ENCODE measurements around the gene DAO.

The DAO gene

DNA sequence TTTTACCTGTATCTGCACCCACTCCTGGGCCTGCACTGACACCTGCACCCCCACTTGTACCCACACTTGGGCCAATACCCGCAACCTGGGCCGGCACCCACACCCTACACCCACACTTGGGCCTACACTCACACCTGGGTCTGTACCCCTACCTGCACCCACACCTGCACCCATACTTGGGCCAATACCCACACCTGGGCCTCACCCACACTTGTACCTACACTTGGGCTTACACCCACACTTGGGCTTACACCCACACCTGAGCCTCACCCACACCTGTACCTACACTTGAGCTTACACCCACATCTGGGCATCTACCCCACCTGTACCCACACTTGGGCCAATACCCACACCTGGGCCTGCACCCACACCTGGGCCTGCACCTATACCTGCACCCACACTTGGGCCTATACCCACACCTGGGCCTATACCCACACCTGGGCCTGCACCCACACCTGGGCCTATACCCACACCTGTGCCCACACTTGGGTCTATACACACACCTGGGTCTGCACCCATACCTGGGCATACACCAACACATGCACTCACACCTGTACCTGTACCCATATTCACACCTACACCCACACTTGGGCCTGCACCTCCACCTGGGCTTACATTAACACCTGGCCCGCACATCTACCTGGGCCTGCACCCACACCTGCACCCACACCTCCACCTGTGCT is 39.2 kb downstream of the DAO start:
- no peaks in the 10 kb centered on the region for H3K4me1 ChIP-seq (ENCODE audit: control insufficient read depth, insufficient read depth, low read length)
- no peaks in the 10 kb centered on the region for H3K36me3 ChIP-seq (ENCODE audit: control insufficient read depth in 2 of 2, insufficient read depth in 2 of 2, low read length in 2 of 2)
- H3K27me3 ChIP-seq (ENCODE audit: control insufficient read depth in 1 of 2, insufficient read depth in 2 of 2, low read length in 2 of 2): no peaks in the 10 kb centered on the region
- no peak overlapping the region for H3K4me3 ChIP-seq (ENCODE audit: low read length in 2 of 2)
- H3K9me3 ChIP-seq (ENCODE audit: control insufficient read depth in 2 of 2, low read length in 2 of 2): peaks cover 8 to 12% of the 10 kb centered on the region in 2 donors
- H3K9ac ChIP-seq (ENCODE audit: low read length in 2 of 2): no peak overlapping the region
- no peak overlapping the region for H3K27ac ChIP-seq (ENCODE audit: low read length)

DNA sequence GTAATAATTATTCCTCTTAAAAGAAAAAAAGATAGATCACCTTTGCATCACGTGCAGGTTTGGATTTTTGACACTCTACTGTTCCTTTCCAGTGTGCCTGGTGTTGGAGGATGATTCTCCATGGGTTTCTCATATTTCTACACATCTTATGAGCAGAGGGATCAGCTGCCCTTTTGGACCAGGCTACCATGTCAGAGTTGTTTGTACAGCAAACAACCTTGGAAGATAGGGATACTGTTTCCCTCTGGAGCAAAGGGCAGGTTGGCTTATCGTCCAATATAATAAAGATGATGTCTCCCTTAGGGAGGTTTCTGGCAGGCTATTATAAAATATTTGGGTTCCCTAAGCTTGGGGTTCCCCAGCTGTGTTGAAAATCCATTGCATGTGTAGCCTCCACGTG is 42.1 kb downstream of the DAO start:
- Histone ChIP-seq H3K9me3 (ENCODE audit: control insufficient read depth in 2 of 2, low read length in 2 of 2) (peaks cover 8 to 12% of the 10 kb centered on the region in 2 donors), H3K27me3 (ENCODE audit: control insufficient read depth in 1 of 2, insufficient read depth in 2 of 2, low read length in 2 of 2) (no peaks in the 10 kb centered on the region), H3K9ac (ENCODE audit: low read length in 2 of 2) (no peak overlapping the region), H3K4me1 (ENCODE audit: control insufficient read depth, insufficient read depth, low read length) (no peaks in the 10 kb centered on the region), H3K27ac (ENCODE audit: low read length) (no peak overlapping the region), H3K36me3 (ENCODE audit: control insufficient read depth in 2 of 2, insufficient read depth in 2 of 2, low read length in 2 of 2) (no peaks in the 10 kb centered on the region), H3K4me3 (ENCODE audit: low read length in 2 of 2) (no peak overlapping the region)

DNA sequence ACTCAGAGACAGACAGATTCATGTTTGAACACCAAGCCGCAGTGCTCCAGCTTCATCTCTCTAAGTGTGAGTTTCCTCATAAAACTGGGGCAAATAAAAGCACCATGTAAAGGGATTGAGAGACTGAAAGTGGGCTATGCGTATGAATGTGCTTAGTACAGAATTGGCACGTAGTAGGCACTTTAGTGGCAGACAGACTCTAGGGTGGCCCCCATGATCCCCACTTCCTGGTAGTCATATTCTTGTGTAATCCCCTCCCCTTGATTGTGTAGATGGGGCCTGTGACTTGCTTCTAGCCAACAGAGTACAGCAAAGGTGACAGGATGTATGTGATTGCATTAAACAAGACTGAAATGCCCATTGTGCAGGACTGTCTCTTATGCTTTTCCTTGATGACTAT is 43.0 kb downstream of the DAO start:
- Histone ChIP-seq H3K9ac (ENCODE audit: low read length in 2 of 2) (no peak overlapping the region), H3K4me3 (ENCODE audit: low read length in 2 of 2) (no peak overlapping the region), H3K27me3 (ENCODE audit: control insufficient read depth in 1 of 2, insufficient read depth in 2 of 2, low read length in 2 of 2) (no peaks in the 10 kb centered on the region), H3K4me1 (ENCODE audit: control insufficient read depth, insufficient read depth, low read length) (no peaks in the 10 kb centered on the region), H3K36me3 (ENCODE audit: control insufficient read depth in 2 of 2, insufficient read depth in 2 of 2, low read length in 2 of 2) (no peaks in the 10 kb centered on the region), H3K9me3 (ENCODE audit: control insufficient read depth in 2 of 2, low read length in 2 of 2) (peaks cover 8 to 12% of the 10 kb centered on the region in 2 donors), H3K27ac (ENCODE audit: low read length) (no peak overlapping the region)

DNA sequence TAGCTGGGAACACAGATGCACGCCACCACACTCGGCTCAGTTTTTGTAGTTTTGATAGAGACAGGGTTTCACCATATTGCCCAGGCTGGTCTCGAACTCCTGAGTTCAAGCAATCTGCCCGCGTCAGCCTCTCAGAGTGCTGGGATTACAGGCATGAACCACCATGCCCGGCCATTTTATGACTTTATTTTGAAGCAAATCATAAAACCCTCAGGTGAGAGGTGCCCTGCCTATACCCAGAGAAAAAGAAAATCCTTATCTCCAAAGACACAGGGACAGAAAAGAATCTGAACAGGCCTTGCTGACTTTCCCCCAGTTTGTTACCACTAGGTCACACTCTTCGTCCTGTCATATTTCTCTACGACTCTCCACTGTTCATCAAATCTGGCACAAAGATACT is 48.8 kb downstream of the DAO start:
- no peaks in the 10 kb centered on the region for H3K4me1 ChIP-seq (ENCODE audit: control insufficient read depth, insufficient read depth, low read length)
- H3K4me3 ChIP-seq (ENCODE audit: low read length in 2 of 2): no peak overlapping the region
- H3K9ac ChIP-seq (ENCODE audit: low read length in 2 of 2): no peak overlapping the region

DNA sequence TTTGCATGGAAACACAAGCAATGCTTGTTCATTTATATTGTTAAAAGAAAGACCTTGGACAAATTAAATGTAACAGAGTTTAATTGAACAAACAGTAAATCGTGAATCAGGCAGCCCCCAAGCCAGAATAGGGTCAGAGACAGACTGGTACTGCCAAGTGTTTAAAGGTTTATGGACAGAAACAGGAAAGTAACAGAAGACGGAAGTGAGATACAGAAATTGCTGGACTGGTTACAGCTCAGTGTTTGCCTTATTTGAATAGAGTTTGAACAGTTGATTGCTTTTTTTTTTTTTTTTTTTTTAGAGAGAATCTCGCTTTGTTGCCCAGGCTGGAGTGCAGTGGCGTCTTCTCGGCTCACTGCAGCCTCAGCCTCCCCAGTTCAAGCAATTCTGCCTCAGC is 50.3 kb downstream of the DAO start:
- Histone ChIP-seq H3K4me1 (ENCODE audit: control insufficient read depth, insufficient read depth, low read length) (no peaks in the 10 kb centered on the region), H3K27me3 (ENCODE audit: control insufficient read depth in 1 of 2, insufficient read depth in 2 of 2, low read length in 2 of 2) (no peaks in the 10 kb centered on the region), H3K9ac (ENCODE audit: low read length in 2 of 2) (no peak overlapping the region), H3K36me3 (ENCODE audit: control insufficient read depth in 2 of 2, insufficient read depth in 2 of 2, low read length in 2 of 2) (no peaks in the 10 kb centered on the region), H3K4me3 (ENCODE audit: low read length in 2 of 2) (no peak overlapping the region), H3K9me3 (ENCODE audit: control insufficient read depth in 2 of 2, low read length in 2 of 2) (no peaks in the 10 kb centered on the region), H3K27ac (ENCODE audit: low read length) (no peak overlapping the region)

More for the DNA sequence above, 48.8 kb downstream of the DAO start:
- Histone ChIP-seq H3K27ac (ENCODE audit: low read length) (no peak overlapping the region), H3K36me3 (ENCODE audit: control insufficient read depth in 2 of 2, insufficient read depth in 2 of 2, low read length in 2 of 2) (no peaks in the 10 kb centered on the region), H3K9me3 (ENCODE audit: control insufficient read depth in 2 of 2, low read length in 2 of 2) (no peaks in the 10 kb centered on the region), H3K27me3 (ENCODE audit: control insufficient read depth in 1 of 2, insufficient read depth in 2 of 2, low read length in 2 of 2) (no peaks in the 10 kb centered on the region)

DNA sequence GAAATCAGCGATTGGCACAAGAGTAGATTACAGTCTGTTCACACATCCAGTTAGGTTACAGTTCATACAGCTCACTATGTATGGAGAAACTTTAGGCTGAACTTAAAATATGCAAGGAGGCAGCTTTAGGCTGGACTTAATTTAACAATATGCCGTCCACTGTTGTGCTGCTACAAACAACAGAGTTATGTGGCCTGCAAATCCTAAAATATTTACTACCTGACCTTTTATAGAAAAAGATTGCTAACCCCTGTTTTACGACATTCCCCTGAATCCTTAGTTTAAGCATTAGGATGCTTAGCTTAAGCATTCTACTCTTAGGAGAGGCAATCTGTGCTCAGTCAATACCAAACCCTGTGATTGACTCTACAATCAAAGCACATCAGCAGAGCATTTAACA is 50.9 kb downstream of the DAO start:
- H3K4me3 ChIP-seq (ENCODE audit: low read length in 2 of 2): no peak overlapping the region
- no peak overlapping the region for H3K27ac ChIP-seq (ENCODE audit: low read length)
- H3K4me1 ChIP-seq (ENCODE audit: control insufficient read depth, insufficient read depth, low read length): no peaks in the 10 kb centered on the region
- H3K9me3 ChIP-seq (ENCODE audit: control insufficient read depth in 2 of 2, low read length in 2 of 2): no peaks in the 10 kb centered on the region
- H3K36me3 ChIP-seq (ENCODE audit: control insufficient read depth in 2 of 2, insufficient read depth in 2 of 2, low read length in 2 of 2): no peaks in the 10 kb centered on the region
- H3K9ac ChIP-seq (ENCODE audit: low read length in 2 of 2): no peak overlapping the region
- no peaks in the 10 kb centered on the region for H3K27me3 ChIP-seq (ENCODE audit: control insufficient read depth in 1 of 2, insufficient read depth in 2 of 2, low read length in 2 of 2)

DNA sequence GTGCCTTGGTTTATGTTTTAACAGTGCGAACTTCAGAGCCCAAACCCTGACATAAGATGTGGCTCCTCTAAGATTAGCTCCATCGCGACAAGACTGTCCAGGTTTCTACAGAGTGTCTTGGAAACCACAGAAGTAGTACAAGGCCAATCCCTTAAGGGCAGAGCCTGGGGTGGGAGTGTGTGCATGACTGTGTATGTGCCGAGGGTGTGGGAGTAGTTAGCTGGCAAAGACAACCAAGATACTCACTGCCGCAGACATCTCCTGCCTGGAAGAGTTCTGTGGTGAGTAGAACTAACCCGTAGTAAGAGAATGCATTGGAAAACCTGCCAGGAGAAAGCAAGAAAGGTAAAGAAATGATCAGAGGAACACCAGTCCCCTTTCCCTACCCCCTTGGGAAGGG is 54.1 kb downstream of the DAO start:
- H3K9ac ChIP-seq (ENCODE audit: low read length in 2 of 2): no peak overlapping the region
- H3K27me3 ChIP-seq (ENCODE audit: control insufficient read depth in 1 of 2, insufficient read depth in 2 of 2, low read length in 2 of 2): peaks cover 0 to 2% of the 10 kb centered on the region in 2 donors
- H3K4me1 ChIP-seq (ENCODE audit: control insufficient read depth, insufficient read depth, low read length): no peaks in the 10 kb centered on the region
- H3K9me3 ChIP-seq (ENCODE audit: control insufficient read depth in 2 of 2, low read length in 2 of 2): no peaks in the 10 kb centered on the region
- no peak overlapping the region for H3K27ac ChIP-seq (ENCODE audit: low read length)
- no peak overlapping the region for H3K4me3 ChIP-seq (ENCODE audit: low read length in 2 of 2)
- H3K36me3 ChIP-seq (ENCODE audit: control insufficient read depth in 2 of 2, insufficient read depth in 2 of 2, low read length in 2 of 2): no peaks in the 10 kb centered on the region

DNA sequence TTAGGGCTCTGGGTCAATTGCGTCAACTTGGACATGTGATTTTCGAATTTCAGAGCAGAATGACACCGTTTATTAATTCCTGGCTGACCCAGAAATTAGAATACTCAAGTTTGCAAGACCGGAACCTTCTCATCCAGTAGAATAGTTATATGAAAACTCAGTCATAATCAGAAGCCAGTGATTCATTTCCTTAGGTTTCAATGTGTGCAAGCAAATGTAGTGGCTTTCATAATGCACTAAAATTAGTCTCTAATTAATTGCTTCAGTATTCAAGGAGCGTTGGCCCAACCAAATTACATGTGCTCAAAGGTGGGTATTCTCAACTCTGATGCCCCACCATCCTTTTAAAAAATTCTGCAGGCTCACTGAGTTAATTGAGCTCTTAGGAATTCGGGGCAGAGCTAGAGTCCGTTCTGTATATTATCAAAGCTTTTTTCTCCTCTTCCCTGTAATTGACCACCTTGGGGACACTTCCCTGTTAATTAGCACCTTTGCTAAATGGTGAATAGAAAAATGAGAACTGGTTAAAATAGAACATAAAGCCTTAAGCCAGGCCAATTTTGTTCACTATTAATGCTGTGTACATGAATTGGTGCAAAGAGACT is 55.4 kb downstream of the DAO start:
- Histone ChIP-seq H3K9ac (ENCODE audit: low read length in 2 of 2) (no peak overlapping the region), H3K27me3 (ENCODE audit: control insufficient read depth in 1 of 2, insufficient read depth in 2 of 2, low read length in 2 of 2) (peaks cover 0 to 2% of the 10 kb centered on the region in 2 donors), H3K9me3 (ENCODE audit: control insufficient read depth in 2 of 2, low read length in 2 of 2) (no peaks in the 10 kb centered on the region), H3K36me3 (ENCODE audit: control insufficient read depth in 2 of 2, insufficient read depth in 2 of 2, low read length in 2 of 2) (no peaks in the 10 kb centered on the region), H3K27ac (ENCODE audit: low read length) (no peak overlapping the region), H3K4me3 (ENCODE audit: low read length in 2 of 2) (no peak overlapping the region), H3K4me1 (ENCODE audit: control insufficient read depth, insufficient read depth, low read length) (no peaks in the 10 kb centered on the region)

DNA sequence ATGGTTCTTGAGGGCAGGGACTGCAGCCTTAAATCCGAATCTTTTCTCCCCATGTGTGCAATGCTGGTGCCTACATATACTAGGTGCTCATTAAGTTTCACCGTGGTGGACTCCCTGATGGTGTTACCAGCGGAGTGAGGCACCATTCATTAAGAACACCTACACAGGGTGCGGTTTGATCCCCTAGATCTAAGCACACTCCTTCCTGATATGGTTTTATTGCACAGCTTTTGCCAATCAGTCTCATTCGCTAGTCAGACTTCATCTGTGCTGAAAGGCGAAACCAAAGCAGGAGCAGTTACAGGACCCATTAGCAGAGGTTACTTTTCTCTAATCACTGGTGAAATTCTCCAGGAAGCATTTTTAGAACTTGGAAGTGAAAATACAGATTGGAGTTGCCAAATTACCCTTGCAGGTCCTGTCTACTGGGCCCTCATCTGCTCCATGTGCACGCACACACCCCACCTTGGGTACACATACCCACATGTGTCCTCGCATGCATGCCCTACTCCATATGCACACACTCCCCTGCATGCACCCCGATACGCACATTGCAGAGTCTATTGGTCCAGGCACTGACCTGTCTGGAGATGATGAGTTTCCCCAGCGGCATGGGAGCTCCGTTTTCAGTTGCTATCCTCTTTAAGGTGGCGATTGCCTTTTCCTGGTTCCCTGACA is 58.5 kb downstream of the DAO start:
- Histone ChIP-seq H3K27ac (ENCODE audit: low read length) (no peak overlapping the region), H3K4me1 (ENCODE audit: control insufficient read depth, insufficient read depth, low read length) (no peaks in the 10 kb centered on the region), H3K9me3 (ENCODE audit: control insufficient read depth in 2 of 2, low read length in 2 of 2) (no peaks in the 10 kb centered on the region), H3K36me3 (ENCODE audit: control insufficient read depth in 2 of 2, insufficient read depth in 2 of 2, low read length in 2 of 2) (no peaks in the 10 kb centered on the region), H3K4me3 (ENCODE audit: low read length in 2 of 2) (no peak overlapping the region), H3K27me3 (ENCODE audit: control insufficient read depth in 1 of 2, insufficient read depth in 2 of 2, low read length in 2 of 2) (peaks cover 0 to 2% of the 10 kb centered on the region in 2 donors), H3K9ac (ENCODE audit: low read length in 2 of 2) (no peak overlapping the region)

DNA sequence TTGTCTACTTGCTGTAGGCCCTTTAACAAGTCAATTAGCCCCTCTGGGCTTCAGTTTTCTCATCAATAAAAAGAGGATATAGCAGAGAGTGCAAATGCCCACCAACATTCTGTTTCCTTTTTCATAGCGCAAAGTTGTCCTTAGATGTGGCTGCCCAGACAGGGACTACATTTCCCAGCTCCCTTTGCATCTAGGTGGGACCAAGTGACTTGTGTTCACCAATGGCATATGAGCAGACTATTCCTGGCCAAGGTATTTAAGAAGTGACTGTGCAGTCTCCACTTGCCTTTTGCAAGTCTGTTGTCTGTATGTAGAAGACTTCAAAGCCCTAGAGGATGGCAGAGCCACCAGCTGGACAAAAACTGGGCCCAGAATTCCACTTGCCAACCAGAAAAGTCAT is 59.7 kb downstream of the DAO start:
- H3K9ac ChIP-seq (ENCODE audit: low read length in 2 of 2): no peak overlapping the region
- H3K9me3 ChIP-seq (ENCODE audit: control insufficient read depth in 2 of 2, low read length in 2 of 2): no peaks in the 10 kb centered on the region
- H3K4me1 ChIP-seq (ENCODE audit: control insufficient read depth, insufficient read depth, low read length): no peaks in the 10 kb centered on the region
- no peak overlapping the region for H3K4me3 ChIP-seq (ENCODE audit: low read length in 2 of 2)
- peaks cover 0 to 2% of the 10 kb centered on the region in 2 donors for H3K27me3 ChIP-seq (ENCODE audit: control insufficient read depth in 1 of 2, insufficient read depth in 2 of 2, low read length in 2 of 2)
- H3K36me3 ChIP-seq (ENCODE audit: control insufficient read depth in 2 of 2, insufficient read depth in 2 of 2, low read length in 2 of 2): no peaks in the 10 kb centered on the region
- H3K27ac ChIP-seq (ENCODE audit: low read length): no peak overlapping the region

DNA sequence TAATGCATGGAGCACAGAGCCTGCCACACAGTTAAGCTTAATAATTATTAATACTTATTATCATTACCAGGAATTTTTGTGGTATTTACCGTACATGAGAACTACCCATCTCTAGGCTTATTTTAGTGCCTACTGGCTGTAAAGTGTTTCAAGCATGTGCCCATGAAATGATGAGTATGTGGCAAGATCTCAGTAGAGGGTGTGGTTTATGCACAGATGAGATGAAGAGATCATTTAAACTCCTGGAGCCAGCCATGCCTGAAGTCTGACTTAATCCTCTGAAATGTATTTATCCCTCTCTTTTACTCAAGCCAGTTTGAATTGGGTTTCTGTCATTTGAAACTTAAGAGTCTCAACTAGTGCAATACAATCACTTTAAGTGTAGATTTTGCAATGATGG is 60.2 kb downstream of the DAO start:
- no peaks in the 10 kb centered on the region for H3K4me1 ChIP-seq (ENCODE audit: control insufficient read depth, insufficient read depth, low read length)
- no peak overlapping the region for H3K9ac ChIP-seq (ENCODE audit: low read length in 2 of 2)
- H3K27ac ChIP-seq (ENCODE audit: low read length): no peak overlapping the region

More for the DNA sequence above, 60.2 kb downstream of the DAO start:
- no peaks in the 10 kb centered on the region for H3K36me3 ChIP-seq (ENCODE audit: control insufficient read depth in 2 of 2, insufficient read depth in 2 of 2, low read length in 2 of 2)
- no peak overlapping the region for H3K4me3 ChIP-seq (ENCODE audit: low read length in 2 of 2)
- no peaks in the 10 kb centered on the region for H3K9me3 ChIP-seq (ENCODE audit: control insufficient read depth in 2 of 2, low read length in 2 of 2)
- H3K27me3 ChIP-seq (ENCODE audit: control insufficient read depth in 1 of 2, insufficient read depth in 2 of 2, low read length in 2 of 2): peaks cover 0 to 2% of the 10 kb centered on the region in 2 donors

Measured in stomach smooth muscle (tissue), 2 donors.